HG03135 (cell line): Measurements from ENCODE around the gene ADAMTS3.

Experiments
- ATAC-seq: cut with Tn5 transposase; IDR thresholded peaks from one replicate; pipeline ENCODE4 v1.9.1; 2021; ENCODE audit warnings: mild to moderate bottlenecking, moderate library complexity; ENCODE audit not compliant: unreplicated experiment

Gene ADAMTS3

DNA sequence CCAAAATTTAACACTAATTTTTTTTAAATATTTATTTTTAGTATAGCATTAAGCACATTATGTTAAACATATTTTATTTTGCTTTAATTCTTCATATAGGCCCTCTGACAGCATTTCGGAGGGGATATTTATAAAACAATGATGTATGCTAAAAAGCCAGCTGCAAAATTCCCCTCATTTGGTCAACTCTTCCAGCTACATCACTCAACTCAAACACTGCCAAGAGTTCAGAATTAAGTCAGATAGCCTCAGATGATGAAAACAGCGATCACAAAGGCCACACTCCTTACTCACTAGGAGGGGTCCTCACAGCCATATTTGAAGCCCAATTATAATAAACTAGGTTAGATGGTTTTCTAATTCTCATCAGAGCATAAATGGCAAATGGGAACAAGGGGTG, 146.6 kb downstream of the ADAMTS3 start:
- no peak for ATAC-seq

DNA sequence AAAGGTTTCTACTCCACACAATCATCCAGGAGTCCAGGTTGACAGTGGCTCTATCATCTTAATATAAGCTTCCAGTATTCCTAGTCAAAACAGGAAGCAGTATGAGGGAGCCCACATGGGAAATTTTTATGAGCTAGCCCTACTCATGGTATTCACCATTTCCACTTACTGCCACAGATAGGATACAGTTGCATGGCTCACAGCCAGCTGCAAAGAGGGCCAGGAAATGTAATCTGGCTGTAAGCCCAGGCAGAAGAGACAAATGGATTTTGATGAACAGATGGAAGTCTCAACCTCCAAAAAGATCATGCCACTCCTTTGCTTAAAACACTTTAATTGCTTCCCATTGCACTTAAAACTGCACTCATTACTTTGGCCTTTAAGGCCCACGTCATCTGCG, 150.6 kb downstream of the ADAMTS3 start:
- ATAC-seq, result no peak

DNA sequence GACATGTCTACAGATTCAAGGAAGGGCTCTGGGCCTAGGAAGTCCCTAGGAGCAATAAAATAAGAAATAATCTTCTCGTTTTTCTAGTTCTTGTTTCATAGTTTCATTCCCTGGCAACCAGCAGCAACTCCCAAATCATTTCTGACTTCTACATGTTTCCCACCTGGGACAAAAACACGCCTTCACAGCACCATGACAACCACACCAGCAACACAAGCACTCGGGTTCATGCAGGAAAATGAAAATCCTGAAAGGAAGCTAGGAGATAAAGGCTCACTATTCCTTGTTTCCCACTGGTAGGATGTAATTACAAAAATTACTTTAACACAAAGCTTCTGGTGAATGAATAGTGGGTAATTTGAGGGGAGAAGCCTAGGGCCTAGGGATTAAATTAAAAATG, 158.9 kb downstream of the ADAMTS3 start:
- ATAC-seq, result no peak

DNA sequence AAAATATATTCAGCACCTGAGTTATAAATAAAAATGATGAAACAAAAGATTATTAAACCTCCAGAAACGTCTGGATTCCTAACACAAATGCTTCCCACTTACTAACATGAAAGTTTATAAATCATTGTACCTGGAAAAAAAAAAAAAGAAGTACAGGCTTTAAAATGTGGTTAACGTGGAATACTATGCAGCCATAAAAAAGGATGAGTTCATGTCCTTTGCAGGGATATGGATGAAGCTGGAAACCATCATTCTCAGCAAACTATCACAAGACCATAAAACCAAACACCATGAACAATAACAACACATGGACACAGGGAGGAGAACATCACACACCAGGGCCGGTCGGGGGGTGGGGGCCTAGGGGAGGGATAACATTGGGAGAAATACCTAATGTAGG, 160.5 kb downstream of the ADAMTS3 start:
- no peak for ATAC-seq

DNA sequence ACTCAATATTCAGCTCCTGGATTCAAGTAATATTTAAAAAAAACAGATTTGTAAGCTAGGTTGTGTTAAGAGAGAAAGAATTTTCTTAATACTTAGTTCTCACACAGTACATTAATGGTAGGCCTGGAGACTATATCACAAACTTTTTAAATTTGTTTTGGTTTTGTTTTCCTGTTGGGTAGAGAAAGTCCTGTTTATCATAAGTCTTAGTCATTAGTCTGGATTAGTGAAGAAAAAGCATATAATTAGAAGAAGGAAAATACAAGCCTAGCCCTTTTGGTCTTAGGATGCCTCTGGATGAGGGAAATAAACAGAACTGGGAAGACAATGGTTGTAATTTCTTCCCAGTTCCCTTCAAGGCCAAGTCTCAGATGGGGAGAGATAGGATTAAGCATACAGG, 163.6 kb downstream of the ADAMTS3 start:
- ATAC-seq, result no peak

DNA sequence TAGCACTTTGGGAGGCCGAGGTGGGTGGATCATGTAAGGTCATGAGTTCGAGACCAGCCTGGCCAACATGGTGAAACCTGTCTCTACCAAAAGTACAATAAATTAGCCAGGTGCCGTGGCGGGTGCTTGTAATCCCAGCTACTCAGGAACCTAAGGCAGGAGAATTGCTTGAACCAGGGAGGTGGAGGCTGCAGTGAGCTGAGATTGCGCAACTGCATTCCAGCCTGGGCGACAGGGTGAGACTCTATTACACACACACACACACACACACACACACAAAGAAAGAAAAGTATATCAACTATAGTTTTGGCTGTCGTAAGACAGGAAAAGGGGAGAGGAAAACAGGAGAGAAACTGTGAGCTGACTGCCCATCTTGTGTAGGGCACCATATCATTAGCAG, 171.7 kb downstream of the ADAMTS3 start:
- ATAC-seq, result no peak

DNA sequence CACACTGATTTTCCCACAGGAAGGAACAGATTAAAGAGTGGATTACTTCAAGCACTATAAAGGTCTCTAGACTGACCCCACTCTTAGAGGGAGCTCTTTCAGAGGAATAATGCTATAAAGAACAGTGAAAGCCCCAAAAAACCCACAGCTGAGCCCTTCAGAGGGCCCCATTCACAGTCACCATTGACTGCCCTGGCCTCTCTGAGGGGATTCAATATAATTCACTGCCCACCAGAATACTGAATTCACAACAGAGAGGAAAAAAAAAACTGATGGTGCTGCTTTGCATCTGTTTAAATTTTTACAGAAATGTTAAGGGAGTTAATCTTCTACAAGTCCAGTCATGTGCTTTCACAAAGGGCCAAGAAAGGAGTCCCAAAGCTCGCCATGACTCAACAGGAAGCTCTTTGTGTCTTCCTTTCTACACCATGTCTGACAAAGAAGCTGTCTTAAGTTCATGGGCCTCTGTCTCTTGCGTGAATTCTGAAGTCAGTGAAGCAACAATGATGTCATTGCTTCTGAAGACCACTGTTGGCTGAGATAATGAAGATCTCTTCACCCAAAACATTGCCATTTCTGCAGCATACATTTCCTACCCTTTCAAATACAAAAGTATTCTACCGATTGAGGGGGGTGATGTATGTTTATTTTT, 174.9 kb downstream of the ADAMTS3 start:
- no peak for ATAC-seq

DNA sequence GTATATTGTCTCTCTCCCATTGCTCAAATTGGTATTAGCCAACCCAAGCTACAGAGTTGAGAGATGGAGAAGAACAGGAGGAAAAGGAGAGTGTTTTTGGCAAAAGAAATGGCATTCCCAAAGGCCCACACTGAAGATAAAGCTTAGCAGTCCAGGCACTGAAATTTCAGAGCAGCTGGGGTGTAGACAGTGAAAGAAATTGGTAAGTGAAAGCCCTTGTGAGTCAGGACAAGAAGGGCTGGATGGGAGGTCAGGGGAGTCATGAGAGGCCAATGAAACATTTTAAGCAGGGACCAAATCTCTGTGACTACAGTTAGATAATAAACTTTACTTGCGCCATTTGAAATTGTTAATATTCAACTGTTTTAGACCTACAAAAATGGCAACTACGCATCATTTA, 177.7 kb downstream of the ADAMTS3 start:
- no peak for ATAC-seq

DNA sequence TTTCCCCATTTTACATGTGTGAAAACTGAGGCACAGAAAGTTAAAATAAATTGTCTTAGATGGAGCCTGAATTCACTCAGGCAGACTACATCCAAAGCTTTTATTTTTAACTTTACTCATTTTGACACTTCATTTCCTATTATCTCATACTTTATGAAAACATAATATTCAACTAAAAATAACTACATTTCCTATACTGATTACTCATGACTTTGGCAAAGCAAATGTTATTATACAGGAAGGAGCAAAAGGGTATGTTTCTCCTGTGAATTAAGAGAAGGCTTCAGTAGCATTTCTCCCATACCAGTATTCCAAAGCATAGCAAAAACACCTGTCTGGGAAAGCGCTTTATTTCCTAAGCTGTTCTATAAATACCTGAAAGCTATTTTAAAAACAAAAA, 178.6 kb downstream of the ADAMTS3 start:
- no peak for ATAC-seq

DNA sequence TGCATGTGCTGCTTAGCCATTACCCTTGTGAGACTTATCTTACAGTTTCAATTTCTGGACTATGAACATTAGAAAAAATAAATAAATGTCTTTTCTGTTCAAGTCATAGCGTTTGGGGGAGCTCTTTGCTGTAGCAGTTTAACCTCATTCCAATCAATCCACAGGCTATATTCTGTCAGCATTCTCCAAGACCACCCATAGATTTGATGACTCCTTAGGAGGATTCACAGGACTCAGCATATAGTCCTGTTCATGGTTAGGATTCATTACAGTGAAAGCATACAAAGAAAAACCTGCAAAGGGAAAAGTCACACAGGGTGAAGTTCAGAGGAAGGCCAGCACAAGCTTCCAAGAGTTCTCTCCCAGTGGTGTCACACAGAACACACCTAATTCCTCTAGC, 180.5 kb downstream of the ADAMTS3 start:
- ATAC-seq, result no peak

DNA sequence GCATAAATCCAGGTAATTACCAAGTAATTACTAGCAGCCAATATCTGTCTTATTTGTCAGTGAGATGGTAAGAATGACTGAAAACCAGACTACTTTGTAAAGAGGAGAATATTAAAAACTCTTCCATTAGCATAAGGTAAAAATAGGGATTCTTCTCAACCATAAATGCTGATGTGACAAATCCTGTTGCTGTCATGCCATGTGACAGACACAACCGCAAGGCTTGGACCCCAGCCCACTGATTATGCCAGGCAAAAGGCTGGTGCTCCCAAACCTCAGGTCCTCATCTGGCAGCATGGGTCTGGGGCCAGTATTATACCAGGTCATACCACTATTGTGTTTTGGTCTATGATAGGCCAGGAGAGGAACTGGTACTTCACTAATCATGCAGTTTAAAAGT, 181.1 kb downstream of the ADAMTS3 start:
- ATAC-seq, result no peak

DNA sequence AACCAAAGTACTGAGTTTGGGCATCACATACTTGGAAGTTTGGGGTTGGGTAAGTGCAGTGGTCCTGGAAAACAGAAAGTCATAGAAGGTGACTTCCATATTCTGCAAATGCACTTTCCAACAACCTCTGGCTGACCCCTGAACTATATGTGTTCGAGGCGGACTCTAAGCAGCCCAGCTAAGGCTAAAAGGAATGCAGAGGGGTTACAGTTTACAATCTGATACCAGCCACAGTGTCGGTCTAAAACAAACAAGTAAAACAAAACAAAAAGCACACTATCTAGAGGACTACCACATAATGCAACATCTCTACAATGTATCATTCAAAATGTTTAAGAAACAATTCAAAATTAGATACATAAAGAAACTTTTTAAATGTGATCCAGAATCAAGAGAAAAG, 185.6 kb downstream of the ADAMTS3 start:
- ATAC-seq, result no peak

DNA sequence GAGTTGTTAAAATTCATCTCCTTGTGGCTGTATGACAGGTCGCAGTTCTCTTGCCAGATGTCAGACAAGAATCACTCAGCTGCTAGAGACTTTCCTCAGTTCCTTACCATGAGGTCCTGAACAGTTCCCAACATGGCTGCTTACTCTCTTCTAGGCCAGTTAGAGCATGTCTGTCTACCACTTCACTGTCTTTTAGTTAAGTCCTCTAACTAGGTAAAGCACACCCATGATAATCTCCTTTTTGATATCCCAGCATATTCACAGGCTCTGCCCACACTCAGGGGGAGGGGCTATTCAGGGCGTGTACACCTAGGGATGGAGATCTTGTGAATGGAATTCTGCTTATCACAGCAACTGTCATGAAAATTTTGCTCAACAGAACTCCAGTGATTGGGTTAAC, 190.1 kb downstream of the ADAMTS3 start:
- ATAC-seq, result no peak

DNA sequence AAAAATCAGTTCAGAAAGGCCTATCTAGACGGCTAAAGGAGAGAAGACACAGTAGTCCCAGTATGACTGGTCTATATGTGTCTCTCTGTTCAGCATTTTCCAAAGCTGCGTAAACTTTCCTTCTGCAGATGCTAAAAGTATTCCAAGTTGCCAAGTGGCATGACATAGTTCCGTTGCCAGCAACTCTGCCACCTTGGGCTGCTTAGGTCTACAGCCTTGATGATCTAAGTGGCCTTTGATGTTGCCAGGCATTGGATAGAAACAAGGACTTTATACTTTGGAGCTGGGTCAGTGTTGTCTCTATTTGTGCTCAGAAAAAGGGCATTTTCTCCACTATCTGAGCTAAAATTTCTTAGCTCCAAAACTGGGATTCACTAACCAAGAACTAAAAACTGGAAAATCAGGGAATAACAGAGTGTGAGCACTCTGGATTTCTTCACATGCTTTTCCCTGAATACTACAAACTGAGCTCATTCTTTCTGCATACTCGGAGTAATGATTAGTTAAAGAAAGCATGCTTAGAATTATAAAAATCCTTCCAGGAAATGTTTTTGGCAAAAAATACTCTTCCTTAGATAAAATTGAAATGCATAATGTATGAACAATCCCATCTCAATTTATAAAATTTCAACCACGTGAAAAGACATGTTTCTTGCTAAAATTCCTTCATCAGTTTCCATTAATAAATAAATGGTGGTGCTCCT, 191.4 kb downstream of the ADAMTS3 start:
- ATAC-seq, result no peak

DNA sequence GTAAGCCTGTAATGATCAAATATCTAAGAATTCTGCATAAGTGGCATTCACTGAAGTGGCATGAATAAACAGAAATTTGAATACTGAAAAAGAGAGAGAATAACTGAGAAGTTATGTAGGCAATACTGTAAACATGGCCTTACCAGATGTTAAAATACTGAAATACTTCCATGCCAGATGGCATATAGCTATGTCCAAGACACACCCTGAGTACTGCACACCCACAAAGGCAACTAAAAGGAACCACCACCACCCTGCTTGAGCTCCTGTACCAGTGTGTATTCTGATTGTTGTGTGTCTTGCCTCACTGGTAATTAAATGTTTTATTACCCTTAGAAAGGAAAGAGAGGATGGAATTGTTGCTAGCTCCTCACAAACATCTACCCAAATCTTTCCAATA, 192.1 kb downstream of the ADAMTS3 start:
- no peak for ATAC-seq

DNA sequence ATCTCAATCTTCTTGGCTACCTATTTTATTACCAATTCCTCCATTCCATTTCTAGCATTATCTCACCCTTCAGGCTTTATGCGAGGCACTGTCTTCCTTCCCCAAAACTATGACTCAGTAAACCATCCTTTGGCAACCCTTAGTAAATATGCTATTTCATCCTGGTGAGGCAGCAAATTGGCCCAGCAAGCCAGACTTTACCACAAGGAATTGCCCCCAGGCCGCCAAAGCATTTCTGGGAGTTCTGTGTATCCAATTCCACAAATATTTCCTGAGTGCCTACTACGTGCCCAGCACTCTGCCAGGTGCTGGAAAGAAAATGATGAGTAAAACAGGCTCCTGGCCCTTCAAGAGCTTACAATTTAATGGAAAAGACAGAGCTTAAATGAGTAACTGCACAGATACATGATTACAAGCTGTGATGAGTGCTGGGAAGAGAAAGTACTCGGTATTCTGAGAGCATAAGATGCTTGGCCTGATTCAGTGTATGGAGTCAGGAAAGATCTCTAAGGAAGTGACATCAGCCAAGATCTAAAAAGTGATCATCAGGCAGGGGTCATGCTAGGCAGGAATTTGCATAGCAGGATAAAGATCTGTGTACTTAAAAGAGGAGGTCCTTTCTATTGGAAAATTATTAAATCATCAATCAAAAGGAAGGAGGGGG, 193.8 kb downstream of the ADAMTS3 start:
- no peak for ATAC-seq

DNA sequence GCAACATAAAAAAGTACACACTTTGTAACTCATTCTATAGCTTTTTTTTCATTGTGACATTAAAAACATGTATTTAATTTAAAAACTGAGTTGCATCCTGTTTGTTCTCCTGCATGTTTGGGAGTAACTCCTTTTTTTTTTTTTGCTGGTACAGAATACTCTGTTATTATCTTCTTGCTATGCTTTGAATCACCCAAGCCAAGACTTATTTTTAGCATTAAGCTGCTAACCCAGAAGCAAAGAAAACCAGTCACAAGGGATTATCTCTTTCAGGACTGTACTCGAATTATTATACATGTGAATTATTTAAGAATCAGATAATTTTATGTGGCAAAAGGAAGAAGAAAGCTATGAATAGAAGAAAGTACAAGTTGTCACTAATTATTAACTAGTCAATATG, 194.9 kb downstream of the ADAMTS3 start:
- ATAC-seq, result no peak

DNA sequence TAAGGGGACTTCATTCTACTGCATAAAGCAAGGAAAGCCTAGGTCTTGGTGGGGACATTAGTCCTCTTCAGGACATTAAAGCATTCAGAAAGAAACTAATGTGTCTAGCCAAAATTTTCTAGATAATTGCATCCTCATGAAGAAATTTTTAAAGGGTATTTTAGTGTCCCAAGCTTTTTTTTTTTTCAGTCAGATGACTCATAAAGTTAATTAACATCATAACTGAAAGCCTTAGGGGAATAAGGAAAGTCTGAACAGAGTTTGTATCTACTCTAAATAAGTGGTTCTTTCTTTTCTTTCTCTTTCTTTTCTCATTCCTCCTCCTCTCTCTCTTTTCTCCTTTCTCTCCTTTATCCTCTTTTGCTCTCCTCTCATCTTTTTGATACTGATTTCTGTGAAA, 202.4 kb downstream of the ADAMTS3 start:
- ATAC-seq, result no peak

DNA sequence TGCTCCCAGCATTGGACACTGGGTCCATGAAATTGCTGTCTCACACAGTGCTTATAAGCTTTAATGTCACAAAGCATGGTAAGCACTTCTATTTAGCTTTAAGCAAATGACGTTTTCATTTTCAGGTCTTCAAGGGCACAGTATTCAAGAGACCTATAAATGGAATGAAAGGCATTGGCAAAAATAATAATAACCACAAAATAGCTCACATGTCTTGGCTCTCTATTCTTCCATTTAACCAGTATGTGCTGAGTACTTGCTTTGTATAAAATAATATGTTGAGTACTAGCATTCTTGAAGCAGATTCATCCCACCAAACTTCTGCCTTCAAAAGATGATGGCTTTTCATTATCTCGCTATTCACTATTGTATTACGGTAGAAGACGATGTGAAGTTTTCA, 203.0 kb downstream of the ADAMTS3 start:
- ATAC-seq, result no peak

DNA sequence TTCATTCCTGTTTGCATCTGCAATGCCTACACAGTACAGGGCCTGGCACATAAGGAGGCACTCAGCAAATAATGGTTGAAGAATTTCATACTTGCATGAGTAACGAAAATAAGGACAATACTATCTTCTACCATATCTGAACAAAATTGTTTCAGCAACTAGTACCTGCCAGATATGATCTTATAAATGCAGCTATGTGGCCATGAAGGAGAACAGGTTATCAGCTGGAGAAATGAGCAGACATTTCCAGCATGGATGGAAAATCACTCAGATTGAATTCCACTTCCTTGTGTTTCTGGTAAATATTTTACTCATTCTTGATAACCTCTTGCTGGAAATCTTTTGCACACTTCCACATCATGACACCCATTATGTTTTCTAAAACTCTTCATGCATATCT, 204.0 kb downstream of the ADAMTS3 start:
- no peak for ATAC-seq

DNA sequence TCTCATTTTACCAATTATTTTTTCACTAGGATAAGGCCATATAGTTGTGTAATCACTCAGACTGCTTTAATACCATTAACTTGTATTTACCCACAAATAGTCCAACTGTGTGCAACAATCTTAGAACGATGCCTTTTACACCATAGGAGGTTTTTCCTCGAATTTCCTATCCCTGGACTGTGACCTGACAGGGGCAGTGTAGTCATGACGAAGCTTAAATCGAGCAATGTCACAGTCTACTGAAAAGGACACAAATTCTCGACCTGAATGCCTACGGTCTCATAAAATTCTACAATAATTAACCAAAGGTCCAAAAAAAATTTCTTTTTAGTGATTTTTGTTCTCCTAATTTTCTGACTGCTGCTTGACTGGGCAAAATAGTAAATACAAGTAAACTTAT, 208.9 kb downstream of the ADAMTS3 start:
- ATAC-seq, result no peak

DNA sequence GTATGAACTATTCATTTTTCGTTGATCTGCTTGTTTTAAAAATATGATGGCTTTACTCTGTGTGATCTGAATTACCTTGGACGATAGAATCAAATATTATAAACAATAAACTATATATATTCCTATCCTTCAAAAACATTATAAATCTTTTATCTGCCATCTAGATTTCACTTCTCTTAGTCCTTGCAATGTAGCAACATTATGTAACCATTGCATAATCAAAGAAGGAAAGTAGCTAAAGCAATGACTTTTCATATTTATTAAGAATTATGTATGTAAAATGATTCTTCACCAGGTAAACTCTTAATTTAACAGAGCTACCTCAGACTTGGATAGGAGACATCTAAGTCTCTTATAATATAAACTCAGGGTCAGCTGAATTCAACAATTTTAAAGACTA, 210.5 kb downstream of the ADAMTS3 start:
- ATAC-seq, result no peak
